Mucosa of descending colon (tissue), 3 donors: Measurements from ENCODE around the gene IRX3. TPM values are rescaled to one million over a fixed set of nuclear protein-coding genes. Genes with fewer than 3 reads are reported as not detected.

Experiments used
- ATAC-seq: fragments of 200-7000 bp; cut with Tn5 transposase; one replicate; pipeline ENCODE4 v1.9.1; 2020; ENCODE audit warnings: mild to moderate bottlenecking, moderate library complexity
- DNase-seq, 3 donors: peaks; one replicate each; pipeline ENCODE4 v3.0.0-alpha.2; 2020
- H3K36me3 ChIP-seq: fragments of 200-600 bp; one replicate; pipeline ENCODE4 v1.8.0; 2021; ENCODE audit warnings: low read depth, mild to moderate bottlenecking
- H3K4me1 ChIP-seq: fragments of 200-600 bp; one replicate; pipeline ENCODE4 v1.8.0; 2021; ENCODE audit warnings: low read depth, mild to moderate bottlenecking
- H3K4me3 ChIP-seq: fragments of 200-600 bp; one replicate; pipeline ENCODE4 v1.8.0; 2021; ENCODE audit warnings: mild to moderate bottlenecking
- H3K9me3 ChIP-seq: fragments of 200-600 bp; one replicate; pipeline ENCODE4 v1.8.0; 2021; ENCODE audit warnings: mild to moderate bottlenecking
- intact Hi-C, 2 donors: fragments of 100-400 bp; cut with DNase I in 1 of 2; cut with micrococcal nuclease in 1 of 2; formaldehyde crosslinking; loops; one replicate each; pipeline versions ENCODE4 v1.11.0 to v1.11.1; 2022; cut with DNase I, micrococcal nuclease
- total RNA-seq, 3 donors: library from RNA; stranded (reverse); fragmentation: NEBNext Ultra II Directional in 2 of 3; extraction: Animal tissue kit (Norgen Biotek cat#: 25700) in 2 of 3; gene quantifications; one replicate each; pipeline versions ENCODE4 v1.2.1 to v1.2.4, GENCODE V29; 2021 to 2023
- TF ChIP-seq, protein P1 (sequence below): fragments of 200-600 bp; IDR thresholded peaks from one replicate; pipeline ENCODE4 v1.8.0; 2022; ENCODE audit warnings: antibody characterized with exemption, mild to moderate bottlenecking
- donor health status: DM: no; HTN: no; CAD: no; lungs with moderate emphysema.
- donor health status: DM: no; HTN: no; CAD: no.
- donor health status: DM: no; HTN: yes; CAD: no.

Gene IRX3
- total RNA-seq, 3 donors from 2014 or later, result 0.44 TPM; not detected in 2

DNA sequence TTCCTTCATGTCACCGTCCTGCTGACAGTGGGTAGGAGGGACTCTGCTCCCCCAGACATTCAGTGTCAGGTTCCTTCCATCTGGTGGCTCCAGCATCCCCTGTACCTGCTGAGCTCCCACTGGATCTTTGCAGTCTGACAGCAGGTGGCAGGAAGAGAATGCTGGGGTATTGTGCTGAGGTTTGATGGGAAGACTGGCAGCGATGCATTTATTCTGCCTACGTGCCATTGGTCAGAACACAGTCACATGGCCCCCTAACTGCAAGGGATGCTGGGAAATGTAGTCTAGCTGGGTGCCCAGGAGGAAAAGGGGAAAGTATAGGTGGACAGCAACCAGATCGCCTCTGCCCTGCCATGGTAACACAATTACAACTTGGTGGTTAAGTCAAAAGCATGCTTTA, 44.4 kb downstream of the IRX3 start:
- H3K9me3 ChIP-seq, result no peaks in the 10 kb centered on the region
- no peak for DNase-seq
- intact Hi-C loops, result no loop called here
- TF ChIP-seq, protein P1, sequence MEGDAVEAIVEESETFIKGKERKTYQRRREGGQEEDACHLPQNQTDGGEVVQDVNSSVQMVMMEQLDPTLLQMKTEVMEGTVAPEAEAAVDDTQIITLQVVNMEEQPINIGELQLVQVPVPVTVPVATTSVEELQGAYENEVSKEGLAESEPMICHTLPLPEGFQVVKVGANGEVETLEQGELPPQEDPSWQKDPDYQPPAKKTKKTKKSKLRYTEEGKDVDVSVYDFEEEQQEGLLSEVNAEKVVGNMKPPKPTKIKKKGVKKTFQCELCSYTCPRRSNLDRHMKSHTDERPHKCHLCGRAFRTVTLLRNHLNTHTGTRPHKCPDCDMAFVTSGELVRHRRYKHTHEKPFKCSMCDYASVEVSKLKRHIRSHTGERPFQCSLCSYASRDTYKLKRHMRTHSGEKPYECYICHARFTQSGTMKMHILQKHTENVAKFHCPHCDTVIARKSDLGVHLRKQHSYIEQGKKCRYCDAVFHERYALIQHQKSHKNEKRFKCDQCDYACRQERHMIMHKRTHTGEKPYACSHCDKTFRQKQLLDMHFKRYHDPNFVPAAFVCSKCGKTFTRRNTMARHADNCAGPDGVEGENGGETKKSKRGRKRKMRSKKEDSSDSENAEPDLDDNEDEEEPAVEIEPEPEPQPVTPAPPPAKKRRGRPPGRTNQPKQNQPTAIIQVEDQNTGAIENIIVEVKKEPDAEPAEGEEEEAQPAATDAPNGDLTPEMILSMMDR, result no peak
- H3K4me1 ChIP-seq, result no peaks in the 10 kb centered on the region
- H3K36me3 ChIP-seq, result no peaks in the 10 kb centered on the region
- no peak overlapping the region for H3K4me3 ChIP-seq
- no peak for ATAC-seq

DNA sequence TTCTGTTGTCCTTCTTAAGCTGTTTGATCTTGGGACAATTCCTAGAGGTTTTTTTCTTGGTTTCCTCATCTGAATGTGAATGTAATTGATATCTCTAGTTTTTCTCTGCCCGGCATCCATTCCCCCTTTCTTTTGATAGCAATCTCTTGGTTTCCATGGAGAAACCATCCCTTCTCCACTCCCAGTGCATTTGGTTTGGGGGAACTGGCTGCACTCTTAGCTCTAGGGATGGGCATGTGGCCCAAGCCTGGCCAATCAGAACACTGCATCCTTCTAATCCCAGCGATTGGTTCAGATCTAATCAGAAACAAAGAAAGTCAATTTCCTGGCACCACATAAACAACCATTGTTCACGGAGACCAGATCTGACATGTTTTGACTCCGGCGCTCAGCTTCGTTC, 45.1 kb downstream of the IRX3 start:
- intact Hi-C loops, result no loop called here
- Histone ChIP-seq H3K4me1 (no peaks in the 10 kb centered on the region), H3K36me3 (no peaks in the 10 kb centered on the region), H3K9me3 (no peaks in the 10 kb centered on the region), H3K4me3 (no peak overlapping the region)
- DNase-seq (no peak), ATAC-seq (no peak)
- TF ChIP-seq, protein P1, result no peak

DNA sequence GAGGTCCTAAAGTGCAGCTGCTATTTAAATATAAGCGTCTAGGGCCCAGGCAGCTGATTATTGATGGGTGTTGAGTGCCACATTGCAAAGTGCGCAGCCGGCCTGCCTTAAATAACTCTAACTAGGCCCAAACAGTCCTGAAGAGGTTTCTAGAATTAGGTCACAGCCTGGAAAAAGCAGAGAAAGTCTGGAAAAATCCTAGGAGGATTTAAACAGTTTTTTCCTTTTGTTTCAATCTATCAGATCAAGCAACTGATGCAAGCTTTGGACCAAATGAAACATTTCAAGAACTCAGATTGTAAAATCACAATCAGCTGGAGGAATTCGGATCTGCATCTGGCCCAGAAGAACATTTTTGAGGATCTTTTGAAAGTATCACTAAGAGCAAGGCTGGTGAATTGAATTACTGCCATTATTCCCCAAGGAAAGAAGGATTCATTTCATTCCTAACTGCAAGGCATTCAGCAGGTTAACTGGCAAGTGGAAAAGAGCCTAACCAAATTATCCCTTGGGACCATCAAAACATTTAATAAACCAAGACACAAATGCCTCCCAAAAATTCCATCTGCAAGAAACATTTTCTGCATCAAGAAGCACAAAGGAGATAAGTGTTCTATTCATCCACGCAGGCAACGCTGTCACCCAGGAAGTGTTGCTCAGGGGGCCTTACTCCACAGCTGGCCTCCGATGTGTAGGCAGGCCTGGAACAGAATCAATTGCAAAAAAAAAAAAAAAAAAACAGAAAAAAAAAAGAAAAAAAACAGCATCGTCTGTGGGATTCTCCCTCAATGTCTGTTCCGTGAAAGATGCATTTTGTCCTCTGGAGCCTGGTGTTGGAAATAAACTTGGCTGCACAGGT, 46.1 kb downstream of the IRX3 start:
- DNase-seq, result no peak
- no peaks in the 10 kb centered on the region for H3K9me3 ChIP-seq
- H3K4me3 ChIP-seq, result no peak overlapping the region

DNA sequence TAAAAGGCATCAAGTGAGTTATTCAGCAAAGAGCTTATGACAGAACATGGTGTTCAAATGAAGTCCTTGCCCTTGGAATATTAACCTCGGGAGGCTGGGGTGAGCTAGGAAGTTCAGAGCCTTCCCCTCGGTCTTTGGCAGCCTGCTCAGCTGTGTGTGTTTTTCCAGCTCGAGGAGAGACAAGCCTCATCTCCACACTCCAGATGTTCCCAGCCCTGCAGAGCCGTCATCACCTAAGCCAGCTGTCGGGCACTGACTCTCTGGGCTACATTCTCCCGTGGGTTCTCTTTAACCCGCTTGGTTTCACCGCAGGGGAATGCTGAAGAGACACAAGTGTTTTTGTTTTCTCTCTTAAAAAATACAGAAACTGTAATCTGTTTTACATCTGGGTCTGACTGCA, 47.1 kb downstream of the IRX3 start:
- H3K36me3 ChIP-seq, result no peaks in the 10 kb centered on the region
- no peak for ATAC-seq
- intact Hi-C loops, result no loop called here
- H3K4me1 ChIP-seq, result no peaks in the 10 kb centered on the region
- H3K9me3 ChIP-seq, result no peaks in the 10 kb centered on the region
- TF ChIP-seq, protein P1, result no peak
- H3K4me3 ChIP-seq, result no peak overlapping the region
- no peak for DNase-seq

More for the DNA sequence above, 46.1 kb downstream of the IRX3 start:
- no peaks in the 10 kb centered on the region for H3K36me3 ChIP-seq
- no peaks in the 10 kb centered on the region for H3K4me1 ChIP-seq
- intact Hi-C loops, result no loop called here
- TF ChIP-seq, protein P1, result no peak
- ATAC-seq, result no peak

DNA sequence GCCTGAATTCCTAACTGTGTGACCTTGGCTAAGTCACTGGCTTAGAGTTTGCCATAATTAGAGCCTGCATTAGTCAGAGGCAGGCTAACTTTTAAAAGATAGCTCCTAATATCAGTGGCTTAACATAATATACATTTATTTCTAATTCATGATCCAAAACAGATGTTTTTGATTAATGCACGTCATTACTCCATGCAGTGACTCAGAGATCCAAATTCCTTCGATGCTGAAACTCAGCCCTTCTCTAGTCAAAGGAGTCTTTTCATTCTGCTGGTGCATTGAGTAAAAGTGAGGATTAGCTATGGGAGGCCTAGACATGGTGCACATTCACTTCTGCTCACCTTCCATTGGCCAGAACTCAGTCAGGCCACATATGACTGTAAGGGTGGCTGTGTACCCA, 49.8 kb downstream of the IRX3 start:
- Histone ChIP-seq H3K4me3 (no peak overlapping the region), H3K9me3 (no peaks in the 10 kb centered on the region), H3K36me3 (no peaks in the 10 kb centered on the region), H3K4me1 (no peaks in the 10 kb centered on the region)
- no peak for ATAC-seq
- DNase-seq, result no peak
- TF ChIP-seq, protein P1, result no peak
- intact Hi-C loops, result no loop called here
